GM19438 (cell line): ENCODE results near the gene SMIM10L2A.
A peak's percentile ranks its signal among the peaks of the same experiment; 100 is the strongest.
"Not testable (repeated sequence)": the region's sequence is repeated elsewhere in the genome, so short reads cannot be mapped to it uniquely, and the experiment has no call there.

Experiments used
- ATAC-seq: cut with Tn5 transposase; IDR thresholded peaks from one replicate; pipeline ENCODE4 v1.9.1; 2021; ENCODE audit warnings: low read depth; ENCODE audit not compliant: unreplicated experiment

Gene SMIM10L2A

DNA sequence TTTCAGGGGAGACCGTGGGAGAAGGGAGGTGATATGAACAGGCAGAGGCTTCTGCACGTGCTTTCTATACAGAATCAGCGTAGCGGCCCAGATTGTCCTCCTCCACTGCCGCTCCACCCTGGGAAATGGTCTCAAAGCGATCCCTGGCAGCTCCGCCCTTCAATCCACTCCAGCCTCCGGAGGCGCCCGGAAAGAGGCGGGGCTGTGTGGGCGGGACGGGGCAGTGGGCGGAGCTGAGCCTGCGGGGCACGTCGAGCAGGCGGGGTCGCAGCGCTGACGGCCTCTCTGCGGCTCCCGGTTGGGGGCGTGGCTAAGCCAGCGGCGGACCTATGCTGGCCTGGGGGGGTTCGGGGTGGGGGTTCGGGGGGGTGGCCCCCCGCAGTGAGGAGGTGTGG lies 210 bp upstream of the SMIM10L2A start:
- ATAC-seq = peak; percentile 83

DNA sequence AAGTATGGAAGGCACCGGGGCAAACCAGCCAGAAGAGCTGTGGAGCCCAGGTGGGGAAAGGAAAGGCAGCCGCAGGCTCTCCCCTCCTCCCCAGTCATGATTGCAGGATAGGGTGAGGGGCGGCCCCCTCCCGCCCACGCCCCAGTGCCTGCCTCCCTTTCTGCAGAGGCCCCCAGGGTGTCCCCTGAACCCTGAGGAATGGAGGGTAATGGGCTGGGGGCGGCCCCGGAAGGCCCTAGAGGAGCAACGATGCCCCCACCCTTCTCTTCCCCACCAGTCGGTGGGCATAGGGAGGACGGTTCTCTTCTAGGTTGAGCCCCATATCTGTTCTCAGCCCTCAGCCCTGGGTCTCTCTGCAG lies 1.0 kb downstream of the SMIM10L2A start:
- ATAC-seq = not testable (repeated sequence)

- not testable (repeated sequence) for ATAC-seq
Observed at GRCh38 chrX:135423173-135423864, 1.6 kb downstream of the SMIM10L2A start.

DNA sequence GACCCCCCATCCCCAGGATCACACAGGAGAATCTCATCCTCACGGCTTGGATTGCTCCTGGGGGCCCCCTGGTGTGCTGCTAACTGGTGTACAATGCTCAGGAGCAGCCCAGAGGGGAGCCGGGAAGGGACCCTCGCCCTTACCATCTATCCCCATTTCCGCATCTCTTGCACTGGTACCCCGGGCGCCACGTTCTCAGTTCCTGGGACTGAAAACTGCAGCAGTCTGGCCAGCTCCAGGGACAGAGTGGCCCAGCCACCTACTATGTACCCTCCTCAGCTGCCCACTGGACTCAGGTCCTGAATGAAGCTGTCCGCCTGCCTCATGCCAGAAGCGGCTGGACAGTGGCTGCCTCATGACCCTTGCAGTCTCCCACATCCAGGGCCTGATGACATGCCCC lies 2.7 kb downstream of the SMIM10L2A start:
- ATAC-seq = no peak

GRCh38 chrX:135425026-135425965 lies 3.6 kb downstream of the SMIM10L2A start:
- no peak for ATAC-seq

- no peak for ATAC-seq
Observed at GRCh38 chrX:135429429-135429828, 7.7 kb downstream of the SMIM10L2A start.

GRCh38 chrX:135431886-135432285 lies 10.1 kb downstream of the SMIM10L2A start:
- no peak for ATAC-seq

- no peak for ATAC-seq
Observed at GRCh38 chrX:135432453-135432852, 10.7 kb downstream of the SMIM10L2A start.

- no peak for ATAC-seq
Observed at GRCh38 chrX:135432881-135433521, 11.3 kb downstream of the SMIM10L2A start.

DNA sequence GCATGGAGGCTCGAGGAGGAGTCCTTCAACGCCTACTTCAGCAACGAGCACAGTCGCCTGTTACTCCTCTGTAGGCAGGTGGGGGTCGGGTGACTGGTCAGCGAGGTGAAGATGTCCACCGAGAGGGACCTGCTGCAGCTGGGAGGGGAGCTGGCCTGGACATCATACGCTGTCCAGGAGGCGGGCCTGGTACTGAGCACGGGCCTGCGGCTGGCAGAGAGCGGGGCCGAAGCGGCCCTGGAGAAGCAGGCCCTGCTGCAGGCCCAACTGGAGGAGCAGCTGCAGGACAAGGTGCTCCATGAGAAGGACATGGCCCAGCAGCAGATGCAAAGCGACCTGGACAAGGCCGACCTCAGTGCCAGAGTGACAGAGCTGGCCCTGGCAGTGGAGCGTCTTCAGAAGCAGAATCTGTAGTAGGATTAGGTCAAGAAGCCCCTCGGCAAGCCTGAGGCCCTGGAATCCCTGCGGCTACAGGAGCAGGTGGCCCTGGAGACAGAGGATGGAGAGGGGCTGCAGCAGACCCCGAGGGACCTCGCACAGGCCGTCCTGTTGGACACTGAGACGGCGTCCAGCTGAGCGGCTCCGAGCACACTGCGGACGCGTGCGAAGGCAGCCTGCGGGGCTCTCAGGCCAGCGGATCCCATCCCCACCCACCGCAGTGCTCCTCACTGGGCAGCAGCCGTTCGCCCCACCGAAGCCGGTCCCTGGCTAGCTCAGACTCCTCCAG lies 11.9 kb downstream of the SMIM10L2A start:
- ATAC-seq = no peak

GRCh38 chrX:135434258-135435138 lies 12.8 kb downstream of the SMIM10L2A start:
- no peak for ATAC-seq

- no peak for ATAC-seq
Observed at GRCh38 chrX:135435139-135435922, 13.6 kb downstream of the SMIM10L2A start.

- no peak for ATAC-seq
Observed at GRCh38 chrX:135435933-135436332, 14.2 kb downstream of the SMIM10L2A start.

- ATAC-seq = no peak
Observed at GRCh38 chrX:135436456-135436855, 14.7 kb downstream of the SMIM10L2A start.

GRCh38 chrX:135436966-135437866 lies 15.5 kb downstream of the SMIM10L2A start:
- no peak for ATAC-seq

DNA sequence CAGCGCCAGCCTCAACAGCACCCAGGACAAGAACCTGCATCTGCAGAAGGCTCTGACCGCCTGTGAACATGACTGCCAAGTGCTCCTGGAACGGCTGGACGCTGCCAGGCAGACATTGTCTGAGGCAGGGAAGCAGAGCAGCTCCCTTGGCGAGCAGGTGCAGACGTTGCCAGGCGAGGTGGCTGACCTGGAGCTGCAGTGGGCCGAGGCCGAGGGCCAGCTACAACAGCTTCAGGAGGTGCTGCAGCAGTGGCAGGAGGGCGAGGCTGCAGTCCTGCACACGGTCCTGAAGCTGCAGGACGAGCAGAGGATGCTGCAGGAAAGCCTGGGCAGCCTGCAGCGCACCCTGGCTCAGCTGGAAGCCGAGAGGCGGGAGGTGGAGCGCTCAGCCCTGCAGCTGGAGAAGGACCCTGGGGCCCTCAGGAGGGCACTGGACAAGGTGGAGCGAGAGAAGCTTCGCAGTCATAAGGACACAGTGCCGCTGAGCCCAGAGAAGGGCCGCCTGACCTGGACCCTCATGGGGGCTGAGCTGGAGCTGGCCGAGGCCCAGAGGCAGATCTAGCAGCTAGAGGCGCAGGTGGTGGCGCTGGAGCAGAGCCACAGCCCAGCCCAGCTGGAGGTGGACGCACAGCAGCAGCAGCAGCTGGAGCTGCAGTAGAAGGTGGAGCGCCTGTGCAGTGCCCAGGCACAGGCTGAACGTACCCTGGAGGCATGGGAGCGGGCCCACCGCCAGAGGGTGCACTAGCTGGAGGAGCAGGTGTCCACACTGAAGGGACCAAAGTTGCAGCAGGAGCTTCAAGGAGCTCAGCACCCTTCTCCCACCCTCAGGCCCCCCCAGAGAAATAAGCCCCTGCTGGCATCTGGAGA lies 16.4 kb downstream of the SMIM10L2A start:
- ATAC-seq = no peak

- no peak for ATAC-seq
Observed at GRCh38 chrX:135438734-135439043, 16.9 kb downstream of the SMIM10L2A start.
